Adrenal gland (tissue), 12 donors: ENCODE measurements around the gene CAPZA2. TPM values are rescaled to one million over a fixed set of nuclear protein-coding genes. Genes with fewer than 3 reads are reported as not detected.

Source experiments
- DNase-seq, 7 donors: peaks; one replicate each; pipeline ENCODE4 v3.0.0-alpha.2; 2019 to 2020
- H3K27ac ChIP-seq, 5 donors: fragments of 200-600 bp; sonication (generic) in 4 of 5; 1 replicate in 3 of 5; 2 replicates in 2 of 5; pipeline versions ENCODE4 v1.5.1 to v1.8.0; 2016 to 2020; ENCODE audit warnings: mild to moderate bottlenecking in 1 of 5
- H3K27me3 ChIP-seq: fragments of 200-600 bp; 2 replicates; pipeline ENCODE4 v1.8.0; 2021
- H3K36me3 ChIP-seq, 2 donors: fragments of 200-600 bp; replicated peaks in 1 of 2; 1 replicate in 1 of 2; 2 replicates in 1 of 2; pipeline versions ENCODE4 v1.5.1 to v1.8.0; 2018 to 2022
- H3K4me1 ChIP-seq, 2 donors: fragments of 200-600 bp; replicated peaks in 1 of 2; 1 replicate in 1 of 2; 2 replicates in 1 of 2; pipeline versions ENCODE4 v1.5.1 to v1.8.0; 2018 to 2021
- H3K4me3 ChIP-seq, 4 donors: fragments of 200-600 bp; sonication (generic) in 3 of 4; one replicate each; pipeline ENCODE4 v1.5.1; 2016 to 2018
- H3K9me3 ChIP-seq, 3 donors: fragments of 200-600 bp; sonication (generic) in 1 of 3; replicated peaks in 1 of 3; 1 replicate in 2 of 3; 2 replicates in 1 of 3; pipeline versions ENCODE4 v1.5.1 to v1.8.0; 2016 to 2021
- POLR2A ChIP-seq, 2 donors: fragments of 450-650 bp; IDR thresholded peaks; one replicate each; pipeline ENCODE4 v1.6.1; 2017; ENCODE audit warnings: antibody characterized with exemption in 2 of 2, mild to moderate bottlenecking in 2 of 2, moderate library complexity in 1 of 2
- WGBS, 4 donors: extraction: QIAGEN DNeasy Blood & Tissue Kit in 2 of 4; methylation state at CpG; one replicate each; pipeline versions ENCODE4 v1.1.5 to v1.1.7; 2013 to 2017; 5-methylcytosine and 5-hydroxymethylcytosine counted together
- intact Hi-C, 2 donors: fragments of 100-400 bp; cut with DNase I; formaldehyde crosslinking; loops; one replicate each; pipeline versions ENCODE4 v1.14.1 to v1.15.0; 2022 to 2023
- polyA plus RNA-seq, 3 donors: library from polyadenylated mRNA; stranded (reverse); fragments of 200-250 nt in 2 of 3; fragments of 350-450 nt in 1 of 3; fragmentation: Illumina TruSeq in 1 of 3; extraction: RNeasy Lipid Tissue Mini Kit (QIAGEN cat#74804) in 1 of 3; gene quantifications; one replicate each; pipeline ENCODE4 v1.2.3, GENCODE V29; 2013 to 2014
- total RNA-seq, 9 donors: library from RNA; depleted of rRNA in 4 of 9; stranded (reverse); fragments of >200 nt in 4 of 9; fragments of 120-200 nt in 1 of 9; fragmentation: NEBNext Ultra II Directional in 1 of 9; extraction: Animal tissue kit (Norgen Biotek cat#: 25700) in 1 of 9; gene quantifications; one replicate each; pipeline versions ENCODE4 v1.1.0 to v1.2.4, GENCODE V29; 2013 to 2023
- TF ChIP-seq, protein P1 (sequence below), 6 experiments: fragments of 450-650 bp in 4 of 6; fragments of 200-600 bp in 2 of 6; sonication (generic) in 1 of 6; IDR thresholded peaks; 1 replicate in 5 of 6; 2 replicates in 1 of 6; pipeline versions ENCODE4 v1.5.1 to v1.8.0; 2016 to 2021; ENCODE audit warnings: antibody characterized with exemption in 6 of 6, mild to moderate bottlenecking in 2 of 6, moderate library complexity in 1 of 6
- donor health status: healthy with polysubstance abuse.
- donor health status: Bipolar disorder and iron deficiency.
- donor health status: DM: yes; HTN: yes; CAD: no.
- donor health status: DM: no; HTN: no; CAD: no.
- donor health status: DM: no; HTN: no; CAD: no.
- donor health status: DM: yes; HTN: yes; CAD: no.

Gene CAPZA2
- total and polyA plus RNA-seq, 12 donors, result 18.6 to 241 (median 155) TPM

DNA sequence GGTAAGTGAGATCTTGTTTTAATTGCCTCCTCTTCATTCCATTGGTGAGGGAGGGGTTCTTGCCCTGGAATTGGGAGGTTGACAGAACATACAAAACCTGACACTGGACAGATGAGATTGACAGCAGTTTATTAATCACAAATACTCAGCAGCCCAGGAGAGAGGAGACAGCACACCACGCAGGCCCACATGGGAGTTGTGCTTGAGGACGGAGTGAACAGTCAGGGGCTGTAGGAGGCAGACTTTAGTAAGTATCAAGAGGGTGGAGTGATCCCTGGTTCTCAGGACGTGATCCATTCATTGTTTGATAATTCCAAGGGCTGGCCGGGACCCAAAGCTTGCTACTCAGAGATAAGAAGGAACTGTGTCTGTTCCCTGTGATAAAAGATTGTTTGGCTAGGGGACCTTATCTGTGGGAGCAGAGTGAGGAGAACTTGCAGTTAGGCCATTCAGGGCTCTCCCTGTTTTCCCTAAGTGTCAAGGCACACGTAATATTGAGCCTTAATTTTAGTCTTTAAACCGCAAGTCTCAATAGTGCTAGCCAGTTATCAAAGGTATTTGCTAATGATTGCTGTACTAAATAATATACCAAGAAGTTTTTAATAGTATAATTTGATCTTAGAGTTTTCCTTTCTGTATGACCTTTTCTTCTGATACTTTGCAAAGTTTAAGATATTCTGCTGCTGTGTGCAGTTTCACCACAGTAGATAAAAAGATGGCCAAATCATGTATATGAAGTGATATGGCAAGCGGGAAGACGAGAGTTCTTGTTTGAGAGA is 14.5 kb downstream of the CAPZA2 start:
- Histone ChIP-seq H3K27ac (peak overlapping the region in 3 of 5 donors; percentile 23 to 64 (median 56)), H3K36me3 (no peaks in the 10 kb centered on the region), H3K9me3 (no peaks in the 10 kb centered on the region), H3K4me3 (no peak overlapping the region), H3K27me3 (no peaks in the 10 kb centered on the region), H3K4me1 (peaks cover 24 to 55% of the 10 kb centered on the region in 2 donors)
- peak; percentile 33 to 92 (median 84) for DNase-seq
- TF ChIP-seq, protein P1, sequence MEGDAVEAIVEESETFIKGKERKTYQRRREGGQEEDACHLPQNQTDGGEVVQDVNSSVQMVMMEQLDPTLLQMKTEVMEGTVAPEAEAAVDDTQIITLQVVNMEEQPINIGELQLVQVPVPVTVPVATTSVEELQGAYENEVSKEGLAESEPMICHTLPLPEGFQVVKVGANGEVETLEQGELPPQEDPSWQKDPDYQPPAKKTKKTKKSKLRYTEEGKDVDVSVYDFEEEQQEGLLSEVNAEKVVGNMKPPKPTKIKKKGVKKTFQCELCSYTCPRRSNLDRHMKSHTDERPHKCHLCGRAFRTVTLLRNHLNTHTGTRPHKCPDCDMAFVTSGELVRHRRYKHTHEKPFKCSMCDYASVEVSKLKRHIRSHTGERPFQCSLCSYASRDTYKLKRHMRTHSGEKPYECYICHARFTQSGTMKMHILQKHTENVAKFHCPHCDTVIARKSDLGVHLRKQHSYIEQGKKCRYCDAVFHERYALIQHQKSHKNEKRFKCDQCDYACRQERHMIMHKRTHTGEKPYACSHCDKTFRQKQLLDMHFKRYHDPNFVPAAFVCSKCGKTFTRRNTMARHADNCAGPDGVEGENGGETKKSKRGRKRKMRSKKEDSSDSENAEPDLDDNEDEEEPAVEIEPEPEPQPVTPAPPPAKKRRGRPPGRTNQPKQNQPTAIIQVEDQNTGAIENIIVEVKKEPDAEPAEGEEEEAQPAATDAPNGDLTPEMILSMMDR (IDR thresholded peaks at IDR 0.05), result no peak
- peak in 1 of 2 donors; percentile 10 for TF ChIP-seq POLR2A (IDR thresholded peaks at IDR 0.05)
- intact Hi-C loops, result no loop called here
- 28 to 36% (median 32%) methylated on average over 8 of the region's 8 CpGs for WGBS, 4 donors

DNA sequence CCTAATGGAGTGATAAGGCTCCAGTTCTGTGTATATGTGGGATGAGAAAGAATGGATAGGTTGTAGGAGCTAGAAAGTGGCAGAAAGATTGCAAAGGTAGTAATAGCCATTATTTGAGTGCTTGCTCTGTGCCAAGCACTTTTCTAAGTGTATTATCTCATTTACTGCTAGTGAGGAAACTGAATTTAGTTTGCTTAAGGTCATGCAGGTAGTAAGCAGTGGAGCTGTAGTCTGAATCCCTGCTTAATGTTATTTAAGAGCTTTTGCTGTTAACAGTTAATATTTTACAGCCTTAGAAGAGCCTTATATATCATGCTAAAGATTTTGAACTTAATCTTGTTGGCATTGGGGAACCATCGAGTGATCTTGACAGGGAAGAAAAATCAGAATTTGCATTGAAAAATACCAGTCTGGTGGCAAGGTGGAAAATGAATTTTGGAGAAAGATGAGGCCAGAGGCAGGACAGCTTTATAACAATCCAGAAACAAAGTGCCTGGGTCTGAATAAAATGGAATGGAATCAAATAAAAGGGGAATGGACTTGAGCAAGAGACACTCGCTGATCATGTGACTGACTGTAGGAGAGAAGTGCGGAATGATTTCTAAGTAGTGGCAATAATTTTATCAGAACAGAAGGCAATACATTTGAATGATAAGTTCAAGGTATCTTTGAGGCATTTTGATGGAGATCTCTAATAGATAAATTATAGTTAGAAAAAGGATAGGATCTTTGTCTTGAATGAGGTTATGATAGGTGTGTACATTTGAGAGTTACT is 15.2 kb downstream of the CAPZA2 start:
- 65 to 75% (median 70%) methylated on average over 3 of the region's 3 CpGs for WGBS, 4 donors
- H3K4me3 ChIP-seq, result no peak overlapping the region
- no peaks in the 10 kb centered on the region for H3K9me3 ChIP-seq
- H3K36me3 ChIP-seq, result no peaks in the 10 kb centered on the region
- no peak overlapping the region for H3K27ac ChIP-seq
- no peak for DNase-seq
- TF ChIP-seq, protein P1 (IDR thresholded peaks at IDR 0.05), result no peak
- no peak for TF ChIP-seq POLR2A (IDR thresholded peaks at IDR 0.05)
- intact Hi-C loops, result no loop called here
- H3K4me1 ChIP-seq, result peaks cover 17 to 52% of the 10 kb centered on the region in 2 donors
- no peaks in the 10 kb centered on the region for H3K27me3 ChIP-seq

DNA sequence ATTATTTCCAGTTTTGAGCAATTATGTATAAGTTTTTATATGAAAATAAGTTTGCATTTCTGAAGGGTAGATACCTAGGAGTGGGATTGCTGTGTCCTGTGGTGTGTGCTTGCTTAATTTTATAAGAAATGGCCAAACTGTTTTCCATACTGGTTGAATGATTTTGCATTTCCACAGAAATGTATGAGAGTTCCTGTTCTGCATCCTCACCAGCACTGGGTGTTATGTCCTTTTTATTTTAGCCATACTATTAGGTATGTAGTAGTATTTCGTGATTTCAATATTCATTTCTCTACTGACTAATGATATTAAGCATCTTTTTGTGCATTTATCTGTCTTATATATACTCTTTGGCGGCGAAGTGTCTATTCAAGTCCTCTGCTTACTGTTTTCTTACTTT is 22.3 kb downstream of the CAPZA2 start:
- Histone ChIP-seq H3K4me1 (peaks cover 3 to 19% of the 10 kb centered on the region in 2 donors), H3K27ac (no peak overlapping the region), H3K4me3 (no peak overlapping the region), H3K36me3 (peaks cover 0 to 3% of the 10 kb centered on the region in 2 donors), H3K27me3 (no peaks in the 10 kb centered on the region), H3K9me3 (no peaks in the 10 kb centered on the region)
- 92 to 99% (median 97%) methylated on average over 3 of the region's 3 CpGs for WGBS, 4 donors
- no peak for DNase-seq
- intact Hi-C loops, result no loop called here
- TF ChIP-seq POLR2A (IDR thresholded peaks at IDR 0.05), result no peak
- TF ChIP-seq, protein P1 (IDR thresholded peaks at IDR 0.05), result no peak

DNA sequence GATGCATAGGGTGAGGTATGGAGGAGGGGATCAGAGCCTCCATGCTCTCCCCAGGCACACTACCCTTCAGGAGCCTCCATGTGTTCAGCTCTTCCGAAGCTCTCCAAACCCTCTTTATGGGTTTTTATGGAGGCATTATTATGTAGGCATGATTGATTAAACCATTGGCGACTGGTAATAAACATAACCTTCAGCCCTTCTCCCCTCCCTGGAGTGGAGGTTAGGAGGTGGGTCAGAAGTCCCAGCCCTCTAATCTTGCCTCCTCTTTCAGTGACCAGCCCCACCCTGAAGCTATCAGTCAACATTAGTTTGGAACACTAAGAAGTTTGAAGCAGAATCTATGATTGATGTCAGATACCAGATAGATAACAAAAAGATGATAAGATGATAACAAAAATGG is 23.3 kb downstream of the CAPZA2 start:
- H3K9me3 ChIP-seq, result no peaks in the 10 kb centered on the region
- no peak overlapping the region for H3K4me3 ChIP-seq
- no peak overlapping the region for H3K27ac ChIP-seq
- peaks cover 3 to 18% of the 10 kb centered on the region in 2 donors for H3K4me1 ChIP-seq
- intact Hi-C loops, result no loop called here
- 62 to 69% (median 68%) methylated on average over 2 of the region's 2 CpGs for WGBS, 4 donors
- peaks cover 0 to 3% of the 10 kb centered on the region in 2 donors for H3K36me3 ChIP-seq
- no peak for TF ChIP-seq POLR2A (IDR thresholded peaks at IDR 0.05)
- DNase-seq, result no peak
- no peaks in the 10 kb centered on the region for H3K27me3 ChIP-seq
